Testis (tissue), 3 donors: Measurements from ENCODE around the gene CTTNBP2. TPM values are rescaled to one million over a fixed set of nuclear protein-coding genes. Genes with fewer than 3 reads are reported as not detected.

Source experiments
- DNase-seq: peaks from one replicate; pipeline ENCODE4 v3.0.0-alpha.2; 2019
- H3K27ac ChIP-seq, 2 donors: fragments of 200-600 bp; sonication (generic); one replicate each; pipeline ENCODE4 v1.5.1; 2019
- H3K27me3 ChIP-seq: fragments of 200-600 bp; sonication (generic); one replicate; pipeline ENCODE4 v1.5.1; 2019
- H3K36me3 ChIP-seq: fragments of 200-600 bp; sonication (generic); one replicate; pipeline ENCODE4 v1.5.1; 2017; ENCODE audit warnings: low read depth; ENCODE audit errors: missing control alignments
- H3K4me1 ChIP-seq: fragments of 200-600 bp; sonication (generic); one replicate; pipeline ENCODE4 v1.5.1; 2019
- H3K4me3 ChIP-seq, 2 donors: fragments of 200-600 bp; sonication (generic); one replicate each; pipeline ENCODE4 v1.5.1; 2017 to 2019
- H3K9me3 ChIP-seq: fragments of 200-600 bp; sonication (generic); one replicate; pipeline ENCODE4 v1.5.1; 2017
- POLR2A ChIP-seq: fragments of 450-650 bp; IDR thresholded peaks from one replicate; pipeline ENCODE4 v1.6.1; 2017; ENCODE audit warnings: antibody characterized with exemption, mild to moderate bottlenecking, moderate library complexity
- WGBS, 2 donors: methylation state at CpG; one replicate each; pipeline ENCODE4 v1.1.5; 2018; 5-methylcytosine and 5-hydroxymethylcytosine counted together
- intact Hi-C: fragments of 100-400 bp; cut with DNase I; formaldehyde crosslinking; loops from one replicate; pipeline ENCODE4 v1.15.1; 2023; ENCODE audit warnings: low total_unique reads
- polyA plus RNA-seq: library from polyadenylated mRNA; stranded (reverse); fragments of 350-450 nt; fragmentation: Illumina TruSeq; extraction: RNeasy Lipid Tissue Mini Kit (QIAGEN cat#74804); gene quantifications from one replicate; pipeline ENCODE4 v1.2.3, GENCODE V29; 2014; ENCODE audit warnings: low read depth, low replicate concordance; ENCODE audit not compliant: insufficient read depth
- total RNA-seq, 2 donors: library from RNA; depleted of rRNA; stranded (reverse); fragments of >200 nt; gene quantifications; one replicate each; pipeline ENCODE4 v1.2.3, GENCODE V29; 2016
- TF ChIP-seq, protein P1 (sequence below), 3 experiments: fragments of 450-650 bp in 2 of 3; fragments of 200-600 bp in 1 of 3; sonication (generic) in 1 of 3; IDR thresholded peaks; one replicate each; pipeline ENCODE4 v1.5.1; 2016 to 2019; ENCODE audit warnings: antibody characterized with exemption in 3 of 3, mild to moderate bottlenecking in 2 of 3, moderate library complexity in 1 of 3

The CTTNBP2 gene
- total and polyA plus RNA-seq, 3 donors from 2014 or later = 2.7 to 4.3 (median 3.4) TPM

DNA sequence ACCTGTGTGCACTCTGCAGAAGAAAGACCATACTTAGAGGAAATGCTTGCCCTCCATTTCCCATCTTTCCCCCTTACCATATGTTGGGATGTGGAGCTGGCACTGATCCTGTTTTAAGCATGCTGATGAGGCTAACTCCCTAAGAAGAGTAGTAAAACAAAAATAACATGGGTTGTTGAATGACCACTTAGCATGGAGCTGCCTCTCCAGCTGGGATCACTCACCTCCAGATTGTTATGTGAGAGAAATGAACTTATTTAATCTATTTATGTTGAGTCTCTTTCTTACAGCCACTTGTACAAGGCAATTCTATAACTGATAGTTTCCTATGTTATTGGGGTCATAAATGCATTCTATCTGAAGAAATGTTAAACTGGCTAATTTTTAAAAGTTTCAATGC lies 17.0 kb downstream of the CTTNBP2 start:
- Histone ChIP-seq H3K27ac (no peak overlapping the region), H3K4me1 (no peaks in the 10 kb centered on the region), H3K36me3 (no peaks in the 10 kb centered on the region), H3K27me3 (no peaks in the 10 kb centered on the region), H3K9me3 (no peaks in the 10 kb centered on the region), H3K4me3 (no peak overlapping the region)
- TF ChIP-seq POLR2A = no peak
- TF ChIP-seq, protein P1, sequence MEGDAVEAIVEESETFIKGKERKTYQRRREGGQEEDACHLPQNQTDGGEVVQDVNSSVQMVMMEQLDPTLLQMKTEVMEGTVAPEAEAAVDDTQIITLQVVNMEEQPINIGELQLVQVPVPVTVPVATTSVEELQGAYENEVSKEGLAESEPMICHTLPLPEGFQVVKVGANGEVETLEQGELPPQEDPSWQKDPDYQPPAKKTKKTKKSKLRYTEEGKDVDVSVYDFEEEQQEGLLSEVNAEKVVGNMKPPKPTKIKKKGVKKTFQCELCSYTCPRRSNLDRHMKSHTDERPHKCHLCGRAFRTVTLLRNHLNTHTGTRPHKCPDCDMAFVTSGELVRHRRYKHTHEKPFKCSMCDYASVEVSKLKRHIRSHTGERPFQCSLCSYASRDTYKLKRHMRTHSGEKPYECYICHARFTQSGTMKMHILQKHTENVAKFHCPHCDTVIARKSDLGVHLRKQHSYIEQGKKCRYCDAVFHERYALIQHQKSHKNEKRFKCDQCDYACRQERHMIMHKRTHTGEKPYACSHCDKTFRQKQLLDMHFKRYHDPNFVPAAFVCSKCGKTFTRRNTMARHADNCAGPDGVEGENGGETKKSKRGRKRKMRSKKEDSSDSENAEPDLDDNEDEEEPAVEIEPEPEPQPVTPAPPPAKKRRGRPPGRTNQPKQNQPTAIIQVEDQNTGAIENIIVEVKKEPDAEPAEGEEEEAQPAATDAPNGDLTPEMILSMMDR (IDR thresholded peaks at IDR 0.05) = no peak
- no peak for DNase-seq
- intact Hi-C loops = no loop called here

DNA sequence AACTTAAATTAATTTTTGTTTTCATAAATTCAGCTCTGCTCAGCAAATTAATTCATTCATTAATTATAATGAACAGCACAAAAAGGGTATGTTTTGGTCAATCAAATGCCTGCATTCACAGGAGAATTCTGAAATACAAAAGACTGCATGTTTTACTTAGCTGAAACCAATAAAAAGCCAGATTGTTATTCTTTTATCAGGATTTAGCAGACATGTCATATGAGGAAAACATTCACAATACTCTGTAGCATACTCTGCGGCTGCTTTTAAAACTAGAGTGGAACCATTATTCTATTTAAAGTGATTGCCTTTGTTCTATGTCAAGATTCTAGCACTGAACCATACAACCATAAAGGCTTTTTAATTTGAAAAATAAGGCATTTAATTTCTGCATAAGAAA lies 19.1 kb downstream of the CTTNBP2 start:
- WGBS, 2 donors = 90 to 100% methylated on average over 1 of the region's 1 CpG
- TF ChIP-seq, protein P1 (IDR thresholded peaks at IDR 0.05) = no peak
- TF ChIP-seq POLR2A = no peak
- Histone ChIP-seq H3K36me3 (no peaks in the 10 kb centered on the region), H3K9me3 (no peaks in the 10 kb centered on the region), H3K4me3 (no peak overlapping the region), H3K4me1 (no peaks in the 10 kb centered on the region), H3K27me3 (no peaks in the 10 kb centered on the region), H3K27ac (no peak overlapping the region)
- DNase-seq = no peak
- intact Hi-C loops = no loop called here

DNA sequence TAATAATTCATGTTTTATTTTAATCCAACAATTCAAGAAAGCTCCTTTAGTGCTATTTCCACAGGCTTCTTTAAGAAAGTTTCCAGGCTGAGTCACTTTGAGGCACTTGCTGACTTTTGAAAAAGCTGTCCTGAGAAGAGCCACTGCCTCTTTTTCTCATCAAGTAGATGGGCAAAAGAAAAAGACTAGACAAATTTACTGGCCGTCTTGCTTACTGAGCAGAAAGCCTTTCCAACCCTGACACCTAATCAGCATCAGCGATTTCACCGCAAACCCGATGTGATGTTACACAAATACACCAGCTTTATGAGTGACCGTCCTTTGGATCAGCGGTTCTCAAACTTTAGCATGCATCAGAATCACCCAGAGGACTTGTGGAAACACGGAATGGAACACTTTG lies 24.3 kb downstream of the CTTNBP2 start:
- 91 to 97% methylated on average over 7 of the region's 7 CpGs for WGBS, 2 donors
- Histone ChIP-seq H3K27me3 (no peaks in the 10 kb centered on the region), H3K4me3 (no peak overlapping the region), H3K9me3 (no peaks in the 10 kb centered on the region), H3K27ac (no peak overlapping the region), H3K4me1 (no peaks in the 10 kb centered on the region), H3K36me3 (no peaks in the 10 kb centered on the region)
- DNase-seq = no peak
- TF ChIP-seq POLR2A = no peak
- TF ChIP-seq, protein P1 (IDR thresholded peaks at IDR 0.05) = no peak
- intact Hi-C loops = no loop called here

DNA sequence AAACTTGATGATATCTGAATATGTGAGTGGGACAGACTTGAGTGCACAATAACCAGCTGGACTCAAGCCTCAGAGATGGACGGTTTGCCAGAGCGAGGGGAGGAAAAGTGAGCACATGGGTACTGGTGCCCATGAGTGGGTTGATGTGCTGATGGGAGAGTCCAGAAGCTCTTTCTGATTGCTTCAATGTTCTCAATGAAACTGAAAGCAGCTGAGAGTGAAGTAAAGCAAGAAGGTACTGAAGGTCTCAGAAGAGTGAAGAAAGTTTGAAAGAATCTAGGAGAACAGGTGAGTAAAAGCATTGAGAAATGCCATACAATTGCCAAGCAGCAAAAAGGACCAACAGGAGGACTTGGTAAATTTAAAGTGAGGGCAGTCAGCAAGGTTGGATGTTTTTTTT lies 28.6 kb downstream of the CTTNBP2 start:
- H3K27ac ChIP-seq = no peak overlapping the region
- 89 to 94% methylated on average over 2 of the region's 2 CpGs for WGBS, 2 donors
- DNase-seq = no peak
- H3K4me1 ChIP-seq = no peaks in the 10 kb centered on the region
- intact Hi-C loops = no loop called here
- H3K27me3 ChIP-seq = no peaks in the 10 kb centered on the region
- no peaks in the 10 kb centered on the region for H3K9me3 ChIP-seq
- H3K36me3 ChIP-seq = no peaks in the 10 kb centered on the region
- TF ChIP-seq POLR2A = no peak
- TF ChIP-seq, protein P1 (IDR thresholded peaks at IDR 0.05) = no peak
- no peak overlapping the region for H3K4me3 ChIP-seq

DNA sequence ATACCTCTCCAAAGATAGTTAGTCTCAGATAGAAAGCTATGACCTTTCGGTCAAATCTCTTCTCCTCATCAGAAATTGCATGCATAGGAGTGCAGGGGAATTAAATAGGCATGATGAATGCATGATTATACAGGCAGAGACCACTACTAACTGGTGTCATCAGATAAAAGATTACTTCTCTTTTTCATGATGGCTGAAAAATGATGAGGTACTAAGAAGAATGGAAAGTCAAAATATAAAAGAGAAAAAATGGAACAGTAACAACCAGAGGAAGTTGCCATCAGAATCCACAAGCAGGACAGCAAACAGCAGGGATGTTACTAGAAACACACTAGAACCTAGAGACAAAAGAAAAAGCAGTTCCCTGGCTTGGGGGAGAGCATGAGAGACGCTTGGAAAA lies 31.6 kb downstream of the CTTNBP2 start:
- Histone ChIP-seq H3K9me3 (no peaks in the 10 kb centered on the region), H3K27me3 (no peaks in the 10 kb centered on the region), H3K4me3 (no peak overlapping the region), H3K4me1 (no peaks in the 10 kb centered on the region), H3K27ac (no peak overlapping the region), H3K36me3 (no peaks in the 10 kb centered on the region)
- no peak for DNase-seq
- 82 to 90% methylated on average over 2 of the region's 2 CpGs for WGBS, 2 donors
- TF ChIP-seq POLR2A = no peak
- TF ChIP-seq, protein P1 (IDR thresholded peaks at IDR 0.05) = no peak
- intact Hi-C loops = no loop called here
